Stimulated activated naive CD8-positive, alpha-beta T cell treated with anti-CD3 and anti-CD28 coated beads, Interleukin-15, Interleukin-2, amounts not matched to agents 100 U/mL and 50 U/mL, for 24 hours (primary cell): ENCODE data around the gene CD4.
"Not testable (repeated sequence)": the region's sequence is repeated elsewhere in the genome, so short reads cannot be mapped to it uniquely, and the experiment has no call there.

Experiments
- ATAC-seq: fragments of 150-1000 bp; cut with Tn5 transposase; one replicate; pipeline ENCODE4 v1.10.0; 2021
- DNase-seq: peaks from one replicate; pipeline ENCODE4 v3.0.0; 2021

Gene CD4

DNA sequence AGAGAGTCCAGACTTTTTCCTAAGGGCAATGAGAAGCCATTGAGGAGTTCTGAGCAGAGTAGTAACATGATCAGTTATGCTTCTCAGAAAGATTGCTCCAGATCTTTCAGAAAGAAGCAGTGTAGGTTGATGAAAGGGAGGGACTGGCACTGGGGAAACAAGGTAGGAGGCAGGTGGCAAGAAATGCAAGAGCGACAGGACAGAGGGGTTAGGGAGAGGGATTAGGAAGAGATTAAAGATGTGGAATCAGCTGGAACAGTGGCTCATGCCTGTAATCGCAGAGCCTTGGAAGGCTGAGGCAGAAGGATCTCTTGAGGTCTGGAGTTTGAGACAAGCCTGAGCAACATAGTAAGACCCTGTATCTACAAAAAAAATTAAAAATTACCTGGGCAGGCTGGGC lies 58.3 kb downstream of the CD4 start:
- ATAC-seq (no peak), DNase-seq (no peak)

- DNase-seq (no peak), ATAC-seq (no peak)
Measured at GRCh38 chr12:6849427-6849826, 60.1 kb downstream of the CD4 start.

DNA sequence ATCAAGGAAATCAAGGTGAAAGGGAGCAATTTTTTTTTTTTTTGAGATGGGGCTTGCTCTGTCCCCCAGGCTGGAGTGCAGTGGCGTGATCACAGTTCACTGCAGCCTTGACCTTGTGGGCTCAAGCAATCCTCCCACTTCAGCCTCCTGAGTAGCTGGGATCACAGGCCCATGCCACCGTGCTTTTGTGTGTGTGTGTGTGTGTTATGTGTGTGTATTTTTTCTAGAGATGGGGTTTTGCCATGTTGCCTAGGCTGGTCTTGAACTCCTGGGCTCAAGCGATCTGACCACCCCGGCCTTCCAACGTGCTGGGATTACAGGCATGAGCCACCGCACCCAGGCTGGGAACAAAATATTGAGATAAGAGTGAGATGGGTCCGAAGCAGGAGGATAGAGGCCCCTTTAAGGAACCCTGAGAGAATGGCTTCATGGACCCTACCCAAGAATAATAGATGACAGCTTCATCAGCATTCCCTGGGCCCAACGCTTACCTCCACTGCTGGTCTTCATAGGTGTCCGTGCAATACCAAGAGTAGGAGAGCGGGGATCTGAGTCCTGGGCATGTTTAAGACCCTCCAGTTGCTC lies 60.7 kb downstream of the CD4 start:
- ATAC-seq (no peak), DNase-seq (no peak)

DNA sequence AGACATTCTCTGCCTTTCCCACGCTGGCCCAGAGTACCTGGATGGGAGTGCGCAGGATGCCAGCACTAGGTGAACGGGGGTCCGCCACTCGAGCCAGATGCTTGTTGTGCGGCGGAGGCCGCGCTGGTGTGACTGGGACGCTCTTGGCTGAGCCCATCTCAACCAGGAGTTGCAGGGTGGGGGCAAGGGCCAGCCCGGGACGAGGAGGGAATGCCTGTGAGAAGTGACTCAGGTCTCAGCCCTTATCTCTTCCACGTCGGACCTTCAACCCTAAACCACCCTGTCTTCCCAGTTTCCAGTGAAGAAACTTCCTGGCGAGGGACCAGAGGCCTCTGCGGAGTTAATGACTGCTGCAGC lies 61.4 kb downstream of the CD4 start:
- no peak for ATAC-seq
- DNase-seq = no peak

DNA sequence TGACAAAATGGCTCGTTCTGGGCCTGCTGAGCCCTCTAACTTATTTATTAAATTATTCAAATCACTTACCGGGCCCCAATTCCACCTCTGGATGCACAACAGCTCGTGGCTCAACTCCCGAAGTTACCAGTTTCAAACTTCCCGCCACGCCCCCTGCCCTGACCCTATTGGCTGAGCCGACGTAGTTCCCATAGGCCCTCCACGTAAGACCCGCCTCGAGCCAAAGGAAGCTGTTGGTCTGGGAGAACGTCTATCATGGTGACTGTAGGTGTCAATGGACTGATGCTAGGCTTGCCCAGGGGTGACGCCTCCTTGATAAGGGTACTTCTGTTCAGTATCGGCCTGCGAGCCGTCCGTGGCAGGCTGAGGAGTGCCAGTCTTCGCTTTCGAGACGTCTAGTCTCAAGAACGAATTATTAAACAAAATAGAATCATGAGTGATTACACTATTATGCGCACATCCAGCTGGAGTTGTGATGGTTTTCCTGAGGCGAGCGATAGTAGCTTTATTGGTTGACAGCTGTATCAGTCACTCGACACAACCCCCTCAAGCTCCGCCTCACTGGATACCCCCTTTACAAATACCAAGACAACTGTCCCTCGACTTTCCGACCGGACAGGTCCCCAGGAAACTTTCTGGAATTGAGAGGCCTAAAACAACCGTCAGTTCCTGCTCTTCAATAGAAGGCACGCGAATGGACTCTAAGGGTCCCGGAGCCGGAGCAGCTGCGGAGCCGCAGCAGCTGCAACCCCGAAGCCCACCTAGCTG lies 62.0 kb downstream of the CD4 start, which contains the start of gene CDCA3:
Gene CDCA3 (minus strand): TSS at position 134 of the 768 bp plus-strand sequence. CDS start 334 bp downstream, outside the sequence.
- ATAC-seq = peak; percentile 60
- DNase-seq = peak; percentile 97

DNA sequence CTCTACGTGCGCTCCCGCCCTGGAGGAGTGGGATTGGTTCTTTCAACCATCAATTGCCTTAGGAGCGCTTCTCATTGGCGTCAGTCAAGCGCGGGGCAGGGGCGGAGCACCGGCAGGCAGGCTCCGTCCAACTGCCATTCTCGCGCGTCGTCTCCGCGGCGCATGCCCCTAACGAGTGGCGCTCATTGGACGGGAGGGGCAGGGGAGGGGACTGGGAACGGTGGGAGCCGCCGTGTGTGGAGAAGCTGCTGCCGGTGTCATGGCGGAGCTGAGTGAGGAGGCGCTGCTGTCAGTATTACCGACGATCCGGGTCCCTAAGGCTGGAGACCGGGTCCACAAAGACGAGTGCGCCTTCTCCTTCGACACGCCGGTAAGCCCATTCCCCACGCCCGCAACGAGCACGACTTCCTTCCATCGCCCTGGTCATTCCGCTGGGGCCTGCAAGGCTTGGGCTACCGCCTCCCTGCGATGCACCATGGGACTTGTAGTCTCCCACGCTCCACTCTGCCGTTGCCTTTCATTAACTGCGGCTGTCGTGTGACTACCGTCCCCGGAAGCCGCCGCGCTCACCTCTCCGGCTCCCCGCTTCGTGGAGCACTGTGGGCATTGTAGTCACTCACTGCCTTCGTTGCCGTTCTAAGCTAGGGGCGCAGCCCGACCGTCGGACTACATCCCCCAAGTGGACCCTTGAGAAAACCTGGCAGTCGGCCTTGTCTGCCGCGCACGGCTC lies 62.8 kb downstream of the CD4 start, which contains the start of gene USP5:
Gene USP5 (plus strand): TSS at position 230 of the 730 bp plus-strand sequence. CDS start 30 bp downstream, at position 260.
- ATAC-seq (peak; percentile 87), DNase-seq (peak; percentile 97)

GRCh38 chr12:6852651-6853354 lies 63.5 kb downstream of the CD4 start:
- ATAC-seq (peak; percentile 5), DNase-seq (peak; percentile 72)

DNA sequence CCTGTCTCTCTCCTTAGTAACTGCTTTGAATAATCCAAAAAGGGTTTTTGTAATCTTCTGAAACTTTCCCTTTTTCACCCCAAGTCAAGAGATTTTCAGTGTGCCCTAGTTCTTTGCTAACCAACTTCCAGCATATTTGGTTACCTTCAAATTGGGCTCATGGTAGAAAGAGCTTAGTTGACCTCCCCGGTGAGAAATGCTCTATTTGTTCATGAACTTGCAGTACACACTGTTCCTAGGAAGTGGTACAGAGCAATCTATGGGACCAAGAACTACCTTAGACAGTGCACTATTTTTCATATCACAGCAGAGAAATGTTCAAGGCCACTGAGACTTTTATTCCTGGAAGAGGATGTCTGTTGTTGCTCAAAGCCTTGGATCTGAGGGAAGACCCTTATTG lies 64.3 kb downstream of the CD4 start:
- ATAC-seq = no peak
- DNase-seq = no peak

DNA sequence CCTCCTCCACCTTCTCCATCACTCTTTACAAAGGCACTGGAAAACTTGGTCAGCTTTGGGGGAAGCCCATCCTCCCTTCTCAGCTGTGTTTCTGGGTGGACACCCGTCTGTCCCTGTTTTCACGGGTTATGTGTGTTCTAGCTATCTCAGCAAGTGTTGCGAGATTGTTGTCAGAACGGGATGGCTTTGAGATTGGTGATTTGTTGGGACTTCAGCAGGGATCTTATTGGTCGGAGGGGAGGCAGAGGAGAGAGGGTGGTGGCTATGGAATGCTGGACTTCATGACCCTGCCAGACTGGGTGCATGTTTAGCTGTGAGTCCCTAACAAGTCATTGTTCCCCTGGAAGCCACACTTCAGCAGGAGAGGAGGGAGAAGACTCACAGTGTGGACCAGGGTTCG lies 64.7 kb downstream of the CD4 start:
- no peak for DNase-seq

GRCh38 chr12:6855322-6855721 lies 66.0 kb downstream of the CD4 start:
- DNase-seq = no peak
- no peak for ATAC-seq

More for the DNA sequence above, 64.7 kb downstream of the CD4 start:
- ATAC-seq = no peak

DNA sequence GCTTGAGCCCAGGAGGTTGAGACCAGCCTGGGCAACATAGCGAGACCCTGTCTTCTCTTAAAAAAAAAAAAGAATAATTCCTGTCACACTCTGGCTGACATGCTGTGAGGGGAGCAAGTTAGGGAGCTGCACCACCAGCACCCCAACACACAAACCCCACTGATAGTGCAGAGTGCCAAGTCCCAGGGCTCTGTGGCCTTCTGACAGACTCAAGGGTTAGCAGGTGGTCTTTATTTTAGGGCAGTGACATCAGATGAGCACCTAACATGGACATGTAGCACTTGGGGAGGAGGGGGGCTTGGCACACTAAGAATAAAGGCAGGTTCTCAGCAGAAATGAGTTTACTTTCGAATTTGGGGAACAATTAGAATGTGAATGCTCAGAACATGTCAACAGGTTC lies 69.5 kb downstream of the CD4 start:
- DNase-seq (no peak), ATAC-seq (no peak)

- ATAC-seq (no peak), DNase-seq (no peak)
Measured at GRCh38 chr12:6860116-6860515, 70.8 kb downstream of the CD4 start.

DNA sequence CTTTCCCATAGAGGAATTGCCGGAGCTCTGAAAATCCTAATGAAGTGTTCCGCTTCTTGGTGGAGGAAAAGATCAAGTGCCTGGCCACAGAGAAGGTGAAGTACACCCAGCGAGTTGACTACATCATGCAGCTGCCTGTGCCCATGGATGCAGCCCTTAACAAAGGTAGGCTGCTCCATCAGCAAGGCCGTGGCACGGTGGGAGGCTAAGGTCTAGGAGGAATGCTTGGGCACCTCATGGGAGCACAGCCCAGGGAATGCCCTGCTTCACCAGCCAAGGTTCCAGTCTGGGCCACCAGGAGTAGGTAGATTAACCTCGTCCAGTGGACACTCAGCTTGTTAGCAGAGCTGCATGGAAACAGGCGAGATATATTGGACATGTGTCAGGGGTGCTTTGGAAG lies 71.6 kb downstream of the CD4 start:
- ATAC-seq = no peak
- no peak for DNase-seq

DNA sequence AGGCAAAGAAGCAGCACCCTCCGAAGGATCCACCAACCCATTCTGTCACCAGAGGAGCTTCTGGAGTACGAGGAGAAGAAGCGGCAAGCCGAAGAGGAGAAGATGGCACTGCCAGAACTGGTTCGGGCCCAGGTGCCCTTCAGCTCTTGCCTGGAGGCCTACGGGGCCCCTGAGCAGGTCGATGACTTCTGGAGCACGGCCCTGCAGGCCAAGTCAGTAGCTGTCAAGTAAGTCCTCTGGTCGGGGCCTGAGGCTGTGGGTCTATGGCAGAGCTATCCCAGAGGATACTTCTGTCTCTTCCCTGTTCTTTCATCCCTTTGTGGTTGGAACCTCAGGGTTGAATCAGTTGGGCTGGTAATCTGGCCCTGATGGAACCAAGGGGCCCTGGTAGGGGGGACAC lies 72.1 kb downstream of the CD4 start:
- no peak for DNase-seq
- no peak for ATAC-seq

DNA sequence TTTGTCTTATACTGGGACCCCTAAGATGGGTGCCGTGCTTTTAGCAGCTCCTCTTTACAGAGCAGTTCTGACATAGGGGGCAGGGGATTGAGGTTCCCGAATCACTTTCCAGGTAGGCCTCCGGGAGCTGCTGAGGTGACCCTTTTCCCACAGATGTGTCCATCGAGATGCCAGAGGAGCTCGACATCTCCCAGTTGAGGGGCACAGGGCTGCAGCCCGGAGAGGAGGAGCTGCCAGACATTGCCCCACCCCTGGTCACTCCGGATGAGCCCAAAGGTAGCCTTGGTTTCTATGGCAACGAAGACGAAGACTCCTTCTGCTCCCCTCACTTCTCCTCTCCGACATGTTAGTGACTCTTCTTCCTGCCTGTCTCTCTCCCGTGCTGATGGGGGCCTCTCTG lies 73.7 kb downstream of the CD4 start:
- DNase-seq (no peak), ATAC-seq (no peak)

- ATAC-seq (no peak), DNase-seq (no peak)
Measured at GRCh38 chr12:6863586-6864321, 74.4 kb downstream of the CD4 start.

DNA sequence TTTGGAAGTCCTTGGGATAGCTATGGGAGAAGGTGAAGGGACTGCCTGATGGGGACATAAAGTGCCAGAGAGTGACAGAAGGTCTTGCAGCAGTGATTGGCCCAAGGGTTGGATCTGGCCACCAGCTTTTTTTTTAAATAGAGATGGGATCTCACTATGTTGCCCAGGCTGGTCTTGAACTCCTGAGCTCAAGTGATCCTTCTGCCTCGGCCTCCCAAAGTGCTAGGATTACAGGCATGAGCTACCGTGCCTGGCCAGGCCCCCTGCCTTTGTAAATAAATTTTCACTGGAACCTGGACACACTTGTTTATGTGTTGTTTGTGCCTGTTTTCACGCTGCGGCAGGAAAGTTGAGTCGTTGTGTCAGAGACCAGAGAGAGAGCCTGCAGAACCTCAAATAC lies 76.0 kb downstream of the CD4 start:
- DNase-seq, ATAC-seq: not testable (repeated sequence)

DNA sequence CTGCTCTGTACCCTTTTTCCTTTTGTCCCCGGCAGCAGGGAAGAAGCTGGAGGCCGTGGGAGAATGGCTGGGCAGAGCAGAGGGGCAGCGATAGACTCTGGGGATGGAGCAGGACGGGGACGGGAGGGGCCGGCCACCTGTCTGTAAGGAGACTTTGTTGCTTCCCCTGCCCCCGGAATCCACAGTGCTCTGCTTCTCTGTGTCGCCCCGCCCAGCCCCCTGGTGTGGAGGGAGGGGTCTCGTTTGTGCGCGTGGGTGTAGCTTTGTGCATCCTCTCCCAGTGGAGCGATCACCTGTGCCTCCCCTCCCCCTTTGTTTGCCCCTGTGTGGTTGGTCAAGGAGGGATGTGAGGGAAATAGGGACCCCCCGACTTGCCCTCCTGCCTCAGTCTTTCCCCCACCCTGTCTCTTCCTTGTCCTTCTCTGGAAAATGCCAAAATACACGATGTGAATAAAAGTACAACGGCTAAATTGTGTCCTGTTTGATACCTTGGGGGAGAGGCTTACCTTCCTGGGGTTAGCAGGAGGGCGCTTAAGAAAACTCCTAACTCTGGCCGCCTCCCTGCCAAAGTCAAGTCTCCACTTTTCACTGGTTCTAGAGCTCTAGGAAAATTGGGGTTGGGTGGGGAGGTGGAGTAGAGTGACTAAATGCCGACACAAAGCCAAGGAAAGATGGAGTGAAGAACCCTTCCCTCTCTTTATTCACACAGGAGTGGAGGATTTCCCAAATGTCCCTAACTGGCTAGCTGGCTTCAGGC lies 77.0 kb downstream of the CD4 start:
- DNase-seq (no peak), ATAC-seq (no peak)

- peak; percentile 1 for ATAC-seq
- no peak for DNase-seq
Measured at GRCh38 chr12:6866920-6867412, 77.6 kb downstream of the CD4 start.

DNA sequence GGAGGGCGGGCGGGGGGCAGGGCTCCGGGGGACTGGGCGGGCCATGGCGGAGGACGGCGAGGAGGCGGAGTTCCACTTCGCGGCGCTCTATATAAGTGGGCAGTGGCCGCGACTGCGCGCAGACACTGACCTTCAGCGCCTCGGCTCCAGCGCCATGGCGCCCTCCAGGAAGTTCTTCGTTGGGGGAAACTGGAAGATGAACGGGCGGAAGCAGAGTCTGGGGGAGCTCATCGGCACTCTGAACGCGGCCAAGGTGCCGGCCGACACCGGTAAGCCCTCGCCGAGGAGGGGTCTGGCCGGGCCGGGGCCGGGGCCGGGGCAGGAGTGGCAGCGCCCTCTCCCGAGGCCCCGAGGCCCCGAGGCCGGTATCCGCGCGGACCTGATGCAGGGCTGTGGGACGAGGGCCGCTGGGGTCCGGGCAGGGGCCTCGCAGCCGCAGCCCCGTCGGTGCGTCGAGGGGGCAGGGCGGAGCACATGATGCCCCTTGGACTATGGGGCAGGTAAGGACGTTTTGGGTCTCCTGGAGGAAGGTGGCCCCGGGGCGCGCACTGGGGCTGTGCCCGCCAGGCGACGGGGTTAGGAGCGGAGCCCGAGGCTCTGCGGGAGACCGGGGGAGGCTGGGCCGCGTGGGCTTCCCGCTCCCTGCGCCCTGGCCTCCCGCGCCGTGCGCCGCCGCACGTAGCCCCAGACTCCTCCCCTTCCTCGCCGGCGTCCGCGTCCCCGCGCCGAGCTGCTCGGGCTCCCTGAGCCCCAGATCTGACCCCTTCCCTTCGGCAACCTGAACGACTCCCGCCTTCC lies 78.3 kb downstream of the CD4 start, which contains the start of gene TPI1:
Gene TPI1 (plus strand): TSS at position 119 of the 798 bp plus-strand sequence. CDS start 36 bp downstream, at position 155.
- peak; percentile 67 for ATAC-seq
- peak; percentile 88 for DNase-seq
